GM12891 (cell line): ENCODE measurements around the gene RALGAPA2.

Experiments used
- PAX5 ChIP-seq: IDR thresholded peaks from 2 replicates; pipeline ENCODE4 v1.6.1; 2011; ENCODE audit warnings: low read length, moderate library complexity, mild to moderate bottlenecking; ENCODE audit not compliant: insufficient read depth, severe bottlenecking
- POLR2A ChIP-seq: IDR thresholded peaks from 2 replicates; pipeline ENCODE4 v1.6.1; 2011; ENCODE audit warnings: low read depth, low read length, control low read depth
- POLR2AphosphoS5 ChIP-seq: IDR thresholded peaks from 2 replicates; pipeline ENCODE4 v1.6.1; 2011; ENCODE audit warnings: low read depth, low read length, control low read depth
- POU2F2 ChIP-seq: IDR thresholded peaks from 2 replicates; pipeline ENCODE4 v1.6.1; 2011; ENCODE audit warnings: low read depth, mild to moderate bottlenecking, control low read depth, low read length, moderate library complexity
- SPI1 ChIP-seq: IDR thresholded peaks from 2 replicates; pipeline ENCODE4 v1.6.1; 2011; ENCODE audit warnings: low read depth, low read length, control low read depth
- TAF1 ChIP-seq: IDR thresholded peaks from 2 replicates; pipeline ENCODE4 v1.6.1; 2011; ENCODE audit warnings: low read depth, low read length, control low read depth

DNA sequence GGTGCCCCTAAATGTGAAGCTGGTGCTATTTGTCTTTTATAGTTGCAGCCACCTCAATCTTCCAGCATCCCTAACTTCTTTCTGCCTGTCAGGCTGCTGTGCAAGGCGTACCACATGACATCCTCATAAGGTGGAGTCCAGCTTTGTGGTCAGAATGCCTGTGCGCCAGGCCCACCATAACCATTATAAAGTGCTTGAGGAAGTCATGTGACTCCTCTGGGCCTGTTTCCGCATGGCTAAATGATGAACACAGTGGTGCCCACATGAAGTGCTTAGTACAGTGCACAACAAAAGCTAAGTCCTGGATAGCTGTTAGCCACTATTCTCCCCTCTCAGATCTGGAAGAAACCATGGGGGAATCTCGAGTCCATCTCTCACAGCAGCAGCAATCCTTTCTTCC is 268.9 kb downstream of the RALGAPA2 start:
- TF ChIP-seq POLR2A (no peak), POLR2AphosphoS5 (no peak), TAF1 (no peak), SPI1 (no peak), POU2F2 (no peak), PAX5 (no peak)
